WI38 (cell line): ENCODE data around the gene HAP1.

Experiments
- H3K4me3 ChIP-seq: 2 replicates; pipeline ENCODE4 v1.5.1; 2011; ENCODE audit warnings: low read depth, mild to moderate bottlenecking, control low read depth, low read length
- CTCF ChIP-seq: IDR thresholded peaks from 2 replicates; pipeline ENCODE4 v1.5.1; 2012; ENCODE audit warnings: low read depth, mild to moderate bottlenecking, control low read depth, low read length

Gene HAP1

GRCh38 chr17:41695954-41696757 is 38.3 kb downstream of the HAP1 start:
- TF ChIP-seq CTCF, result peak; percentile 70

GRCh38 chr17:41695134-41695661 is 39.2 kb downstream of the HAP1 start:
- no peak overlapping the region for H3K4me3 ChIP-seq
- no peak for TF ChIP-seq CTCF

More at GRCh38 chr17:41695954-41696757, 38.3 kb downstream of the HAP1 start:
- no peak overlapping the region for H3K4me3 ChIP-seq

GRCh38 chr17:41692722-41693521 is 41.5 kb downstream of the HAP1 start:
- no peak for TF ChIP-seq CTCF

GRCh38 chr17:41691031-41691777 is 43.2 kb downstream of the HAP1 start:
- no peak for TF ChIP-seq CTCF
- H3K4me3 ChIP-seq, result 0 out of 2 replicates have a peak overlapping the region, but pooled peaks have one; percentile 1

More at GRCh38 chr17:41692722-41693521, 41.5 kb downstream of the HAP1 start:
- no peak overlapping the region for H3K4me3 ChIP-seq

GRCh38 chr17:41690497-41690896 is 43.9 kb downstream of the HAP1 start:
- no peak for TF ChIP-seq CTCF
- peak overlapping the region; percentile 92 for H3K4me3 ChIP-seq

- peak overlapping the region; percentile 92 for H3K4me3 ChIP-seq
- peak; percentile 56 for TF ChIP-seq CTCF
Observed at GRCh38 chr17:41689497-41690299, 44.7 kb downstream of the HAP1 start.
